Liver (tissue), 9 donors: Measurements from ENCODE around the gene TRIM13. TPM values are rescaled to one million over a fixed set of nuclear protein-coding genes. Genes with fewer than 3 reads are reported as not detected.

ENCODE experiments used
- DNase-seq: peaks from one replicate; pipeline ENCODE4 v3.0.0-alpha.2; 2017; ENCODE audit warnings: low spot score
- H3K27ac ChIP-seq, 2 donors: one replicate each; pipeline ENCODE4 v1.7.0; 2013; ENCODE audit warnings: inconsistent platforms in 2 of 2, low read length in 2 of 2, control low read depth in 1 of 2, low read depth in 1 of 2, mild to moderate bottlenecking in 1 of 2
- H3K27me3 ChIP-seq, 4 donors: one replicate each; pipeline versions ENCODE4 v1.6.1 to v1.7.0; 2013; ENCODE audit warnings: low read length in 3 of 4, inconsistent platforms in 1 of 4, mild to moderate bottlenecking in 1 of 4, moderate library complexity in 1 of 4; ENCODE audit not compliant: control insufficient read depth in 4 of 4, insufficient read depth in 4 of 4
- H3K36me3 ChIP-seq, 4 donors: one replicate each; pipeline versions ENCODE4 v1.6.1 to v1.7.0; 2013; ENCODE audit warnings: low read length in 3 of 4, mild to moderate bottlenecking in 3 of 4, low read depth in 1 of 4, moderate library complexity in 1 of 4; ENCODE audit not compliant: control insufficient read depth in 4 of 4, insufficient read depth in 3 of 4
- H3K4me1 ChIP-seq, 4 donors: one replicate each; pipeline versions ENCODE4 v1.6.1 to v1.7.0; 2013; ENCODE audit warnings: low read length in 3 of 4, mild to moderate bottlenecking in 3 of 4, moderate library complexity in 1 of 4; ENCODE audit not compliant: control insufficient read depth in 4 of 4, insufficient read depth in 4 of 4
- H3K4me3 ChIP-seq, 3 donors: one replicate each; pipeline versions ENCODE4 v1.6.1 to v1.7.0; 2013; ENCODE audit warnings: low read length in 3 of 3, control low read depth in 1 of 3, low read depth in 1 of 3, mild to moderate bottlenecking in 1 of 3
- H3K9ac ChIP-seq, 2 donors: one replicate each; pipeline ENCODE4 v1.7.0; 2013; ENCODE audit warnings: low read length in 2 of 2, mild to moderate bottlenecking in 2 of 2, moderate library complexity in 2 of 2, control low read depth in 1 of 2, low read depth in 1 of 2
- H3K9me3 ChIP-seq, 4 donors: one replicate each; pipeline versions ENCODE4 v1.6.1 to v1.7.0; 2013; ENCODE audit warnings: low read length in 3 of 4; ENCODE audit not compliant: control insufficient read depth in 4 of 4
- ATF3 ChIP-seq: IDR thresholded peaks from 2 replicates; pipeline ENCODE4 v1.6.1; 2016; ENCODE audit warnings: antibody characterized with exemption
- GABPA ChIP-seq, 2 donors: IDR thresholded peaks in 1 of 2; conservative IDR thresholded peaks in 1 of 2; 2 replicates each; pipeline ENCODE4 v1.6.1; 2016; ENCODE audit warnings: antibody characterized with exemption in 2 of 2, mild to moderate bottlenecking in 1 of 2, moderate library complexity in 1 of 2
- HNF4A ChIP-seq, 2 donors: conservative IDR thresholded peaks; 2 replicates each; pipeline ENCODE4 v1.6.1; 2016; ENCODE audit warnings: antibody characterized with exemption in 2 of 2, mild to moderate bottlenecking in 2 of 2
- MAX ChIP-seq: IDR thresholded peaks from 2 replicates; pipeline ENCODE4 v1.6.1; 2016; ENCODE audit warnings: antibody characterized with exemption
- REST ChIP-seq: IDR thresholded peaks from 2 replicates; pipeline ENCODE4 v1.6.1; 2016; ENCODE audit warnings: antibody characterized with exemption, mild to moderate bottlenecking
- SP1 ChIP-seq: IDR thresholded peaks from 2 replicates; pipeline ENCODE4 v1.6.1; 2018; ENCODE audit warnings: antibody characterized with exemption, mild to moderate bottlenecking
- ZBTB33 ChIP-seq: IDR thresholded peaks from 2 replicates; pipeline ENCODE4 v1.6.1; 2016; ENCODE audit warnings: antibody characterized with exemption
- WGBS: extraction: QIAGEN DNeasy Blood & Tissue Kit; methylation state at CpG from one replicate; pipeline ENCODE4 v1.1.7; 2013; 5-methylcytosine and 5-hydroxymethylcytosine counted together
- polyA plus RNA-seq, 2 donors: library from polyadenylated mRNA; stranded (reverse) in 1 of 2; unstranded in 1 of 2; fragments of 200-250 nt in 1 of 2; fragments of >200 nt in 1 of 2; fragmentation: Nextera tagmentation in 1 of 2; extraction: Ambion mirVana in 1 of 2; gene quantifications; one replicate each; pipeline versions ENCODE4 v1.2.1 to v1.2.3, GENCODE V29; 2013 to 2015
- total RNA-seq, 2 donors: library from RNA; depleted of rRNA; stranded (reverse); fragments of >200 nt; gene quantifications; one replicate each; pipeline ENCODE4 v1.2.3, GENCODE V29; 2014
- donor health status: healthy.
- donor health status: healthy.
- donor health status: healthy.
- donor health status: healthy.
- donor health status: healthy.

TRIM13 gene
- total and polyA plus RNA-seq, 4 donors = 4.7 to 10.5 (median 9.6) TPM

- TF ChIP-seq ZBTB33 (no peak), SP1 (no peak)
These were observed 19.6 kb downstream of the TRIM13 start (continued) for GRCh38 chr13:50016444-50016843.

- Histone ChIP-seq H3K27ac (no peak overlapping the region), H3K9ac (no peak overlapping the region), H3K27me3 (no peaks in the 10 kb centered on the region), H3K36me3 (peaks cover 2 to 14% (median 5%) of the 10 kb centered on the region in 4 donors), H3K4me3 (no peak overlapping the region), H3K9me3 (no peaks in the 10 kb centered on the region), H3K4me1 (peaks cover 0 to 1% (median 0%) of the 10 kb centered on the region in 4 donors)
- no peak for DNase-seq
- TF ChIP-seq GABPA (IDR thresholded peaks at IDR 0.05 in 1 of 2, conservative IDR thresholded peaks at IDR 0.05 in 1 of 2) (no peak), ZBTB33 (no peak), MAX (no peak)
These were observed 21.0 kb downstream of the TRIM13 start for GRCh38 chr13:50017819-50018218.

- DNase-seq = no peak
- H3K27ac ChIP-seq = no peak overlapping the region
- 80% methylated on average over 1 of the region's 1 CpG for WGBS
These were observed 28.6 kb downstream of the TRIM13 start for GRCh38 chr13:50025436-50025835.

GRCh38 chr13:50026788-50027473 is 30.1 kb downstream of the TRIM13 start:
- Histone ChIP-seq H3K27me3 (no peaks in the 10 kb centered on the region), H3K9ac (no peak overlapping the region), H3K9me3 (no peaks in the 10 kb centered on the region), H3K27ac (no peak overlapping the region), H3K4me3 (no peak overlapping the region), H3K36me3 (peaks cover 0 to 14% (median 1%) of the 10 kb centered on the region in 4 donors), H3K4me1 (peaks cover 0 to 15% (median 6%) of the 10 kb centered on the region in 4 donors)
- TF ChIP-seq MAX (no peak), HNF4A (conservative IDR thresholded peaks at IDR 0.05) (peak in 1 of 2 donors; percentile 20), REST (no peak), ATF3 (no peak)
- DNase-seq = no peak
- 71% methylated on average over 2 of the region's 2 CpGs for WGBS

More at GRCh38 chr13:50025436-50025835, 28.6 kb downstream of the TRIM13 start:
- Histone ChIP-seq H3K4me3 (no peak overlapping the region), H3K36me3 (peaks cover 1 to 14% (median 3%) of the 10 kb centered on the region in 4 donors), H3K4me1 (peaks cover 0 to 15% (median 6%) of the 10 kb centered on the region in 4 donors), H3K27me3 (no peaks in the 10 kb centered on the region), H3K9me3 (no peaks in the 10 kb centered on the region), H3K9ac (no peak overlapping the region)
- no peak for TF ChIP-seq ATF3
